GM19238 (cell line): ENCODE measurements around the gene IGF2BP1.
"Not testable (repeated sequence)": the region's sequence is repeated elsewhere in the genome, so short reads cannot be mapped to it uniquely, and the experiment has no call there.

ENCODE experiments used
- DNase-seq: peaks from one replicate; pipeline ENCODE4 v3.0.0; 2011; ENCODE audit warnings: low spot score; ENCODE audit not compliant: insufficient read length

Gene IGF2BP1

GRCh38 chr17:48995974-48996721 lies 1.0 kb upstream of the IGF2BP1 start:
- no peak for DNase-seq

- DNase-seq = no peak
Observed at GRCh38 chr17:48996722-48997102, 473 bp upstream of the IGF2BP1 start.

GRCh38 chr17:48997827-48998586 lies 822 bp downstream of the IGF2BP1 start:
- DNase-seq = no peak

GRCh38 chr17:48998587-48999440 lies 1.6 kb downstream of the IGF2BP1 start:
- no peak for DNase-seq

GRCh38 chr17:49000943-49001342 lies 3.8 kb downstream of the IGF2BP1 start:
- DNase-seq = no peak

GRCh38 chr17:49001671-49002070 lies 4.5 kb downstream of the IGF2BP1 start:
- no peak for DNase-seq

GRCh38 chr17:49002331-49002730 lies 5.1 kb downstream of the IGF2BP1 start:
- DNase-seq = no peak

GRCh38 chr17:49002766-49003165 lies 5.6 kb downstream of the IGF2BP1 start:
- DNase-seq = no peak

- DNase-seq = no peak
Observed at GRCh38 chr17:49003557-49004511, 6.6 kb downstream of the IGF2BP1 start.

- DNase-seq = no peak
Observed at GRCh38 chr17:49005140-49005539, 8.0 kb downstream of the IGF2BP1 start.

GRCh38 chr17:49008908-49009307 lies 11.7 kb downstream of the IGF2BP1 start:
- DNase-seq = not testable (repeated sequence)

- DNase-seq = no peak
Observed at GRCh38 chr17:49012769-49013255, 15.6 kb downstream of the IGF2BP1 start.

- DNase-seq = no peak
Observed at GRCh38 chr17:49013311-49014213, 16.4 kb downstream of the IGF2BP1 start.

GRCh38 chr17:49015179-49015923 lies 18.2 kb downstream of the IGF2BP1 start:
- no peak for DNase-seq

- DNase-seq = no peak
Observed at GRCh38 chr17:49015924-49016774, 19.0 kb downstream of the IGF2BP1 start.

- no peak for DNase-seq
Observed at GRCh38 chr17:49016775-49017463, 19.7 kb downstream of the IGF2BP1 start.

- no peak for DNase-seq
Observed at GRCh38 chr17:49018116-49018612, 21.0 kb downstream of the IGF2BP1 start.
